ENCODE results near the gene DCAF11. TPM values are rescaled to one million over a fixed set of nuclear protein-coding genes. Genes with fewer than 3 reads are reported as not detected.

DCAF11 gene
- total and polyA plus RNA-seq, 2 of the 13 experiments (the other 11 are each of a cell fraction or from before 2014, with no cell fraction given) = 150 to 257 TPM

DNA sequence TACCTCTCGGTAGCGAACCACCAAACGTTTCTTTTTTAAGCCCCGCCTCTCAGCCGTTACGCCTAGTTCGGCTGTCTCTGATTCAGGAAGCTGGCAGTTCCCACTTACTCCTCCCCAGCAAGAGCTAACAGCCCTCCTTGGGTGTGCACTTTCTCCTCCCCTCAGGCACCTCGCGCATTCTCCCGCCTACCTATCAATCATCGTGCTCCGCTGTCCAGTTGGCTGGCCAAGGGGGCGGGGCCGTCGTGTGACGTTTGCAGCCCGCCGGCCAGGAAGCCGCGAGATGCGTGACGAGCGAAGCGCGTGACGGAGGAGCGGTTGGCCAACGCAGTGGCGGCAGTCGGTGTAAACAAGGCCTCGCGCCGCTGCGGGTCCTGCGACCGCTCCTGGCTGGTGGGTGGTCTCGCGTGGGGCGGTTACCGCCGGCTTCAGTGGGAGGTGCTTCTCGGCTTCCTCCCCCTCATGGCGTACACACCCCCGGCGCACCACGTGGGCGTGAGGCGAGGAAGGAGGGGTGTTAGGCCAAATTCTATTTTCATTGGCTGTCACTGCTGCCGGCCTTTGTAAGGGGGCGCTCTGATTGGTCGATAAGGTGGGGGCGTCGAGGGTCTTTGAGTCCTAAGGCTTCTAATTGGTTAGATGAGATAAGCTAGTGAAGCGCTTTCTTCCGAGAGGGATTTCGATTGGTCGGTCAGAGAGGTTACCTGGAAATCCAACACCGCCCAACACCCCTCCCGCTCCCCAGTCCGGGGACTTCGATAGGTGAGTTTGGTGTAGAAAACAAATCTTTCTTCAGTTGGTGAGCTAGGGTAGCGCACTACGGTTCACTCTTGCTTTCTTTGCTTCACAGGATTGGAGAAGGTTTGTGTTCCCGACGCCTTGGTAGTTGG, at the start of gene DCAF11, which contains the start of gene NRL (continued):
- TF ChIP-seq, protein P1, sequence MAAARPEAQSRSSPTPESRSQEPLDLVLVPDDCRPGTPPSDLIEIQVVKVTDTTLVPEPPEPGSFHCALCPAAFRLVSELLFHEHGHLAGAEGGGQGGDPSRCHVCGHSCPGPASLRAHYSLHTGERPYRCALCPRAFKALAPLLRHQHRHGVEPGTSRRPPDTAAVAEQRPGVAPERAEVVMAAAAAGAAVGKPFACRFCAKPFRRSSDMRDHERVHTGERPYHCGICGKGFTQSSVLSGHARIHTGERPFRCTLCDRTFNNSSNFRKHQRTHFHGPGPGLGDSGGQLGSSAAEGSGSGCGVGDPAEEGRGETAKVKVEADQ (CRISPR knock-in tag; IDR thresholded peaks at IDR 0.05; ENCODE audit: borderline replicate concordance) = peak; percentile 97
- TF ChIP-seq ZSCAN20 (CRISPR knock-in tag; IDR thresholded peaks at IDR 0.05; ENCODE audit: borderline replicate concordance) = no peak
- TF ChIP-seq KDM5A (IDR thresholded peaks at IDR 0.05; ENCODE audit: borderline replicate concordance, low read length) = peak; percentile 6; the same call in 1 of the 2 replicates
- TF ChIP-seq ZNF329 (CRISPR knock-in tag; IDR thresholded peaks at IDR 0.05; ENCODE audit: low read depth) = peak; percentile 26; the same call in 1 of the 2 replicates
- TF ChIP-seq GABPB1 (CRISPR knock-in tag; IDR thresholded peaks at IDR 0.05) = peak; percentile 93
- TF ChIP-seq ZNF441 (CRISPR knock-in tag; IDR thresholded peaks at IDR 0.05; ENCODE audit: borderline replicate concordance) = peak; percentile 78
- TF ChIP-seq, protein P2, sequence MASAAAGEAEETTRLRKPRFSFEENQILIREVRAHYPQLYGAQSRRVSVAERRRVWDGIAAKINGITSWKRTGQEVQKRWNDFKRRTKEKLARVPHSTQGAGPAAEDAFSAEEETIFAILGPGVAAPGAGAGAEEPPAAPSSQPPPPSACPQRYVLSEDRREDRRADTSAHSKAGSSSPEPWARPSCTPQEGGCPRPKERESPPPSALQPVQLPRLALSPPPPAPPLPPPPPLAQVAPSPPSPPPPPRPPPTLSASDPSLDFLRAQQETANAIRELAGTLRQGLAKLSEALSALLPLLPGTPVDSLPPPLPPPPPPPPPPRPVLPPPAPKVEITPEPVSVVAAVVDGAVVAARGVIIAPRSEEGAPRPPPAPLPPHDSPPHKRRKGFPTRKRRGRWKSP (CRISPR knock-in tag; IDR thresholded peaks at IDR 0.05) = no peak
- TF ChIP-seq, protein P3, sequence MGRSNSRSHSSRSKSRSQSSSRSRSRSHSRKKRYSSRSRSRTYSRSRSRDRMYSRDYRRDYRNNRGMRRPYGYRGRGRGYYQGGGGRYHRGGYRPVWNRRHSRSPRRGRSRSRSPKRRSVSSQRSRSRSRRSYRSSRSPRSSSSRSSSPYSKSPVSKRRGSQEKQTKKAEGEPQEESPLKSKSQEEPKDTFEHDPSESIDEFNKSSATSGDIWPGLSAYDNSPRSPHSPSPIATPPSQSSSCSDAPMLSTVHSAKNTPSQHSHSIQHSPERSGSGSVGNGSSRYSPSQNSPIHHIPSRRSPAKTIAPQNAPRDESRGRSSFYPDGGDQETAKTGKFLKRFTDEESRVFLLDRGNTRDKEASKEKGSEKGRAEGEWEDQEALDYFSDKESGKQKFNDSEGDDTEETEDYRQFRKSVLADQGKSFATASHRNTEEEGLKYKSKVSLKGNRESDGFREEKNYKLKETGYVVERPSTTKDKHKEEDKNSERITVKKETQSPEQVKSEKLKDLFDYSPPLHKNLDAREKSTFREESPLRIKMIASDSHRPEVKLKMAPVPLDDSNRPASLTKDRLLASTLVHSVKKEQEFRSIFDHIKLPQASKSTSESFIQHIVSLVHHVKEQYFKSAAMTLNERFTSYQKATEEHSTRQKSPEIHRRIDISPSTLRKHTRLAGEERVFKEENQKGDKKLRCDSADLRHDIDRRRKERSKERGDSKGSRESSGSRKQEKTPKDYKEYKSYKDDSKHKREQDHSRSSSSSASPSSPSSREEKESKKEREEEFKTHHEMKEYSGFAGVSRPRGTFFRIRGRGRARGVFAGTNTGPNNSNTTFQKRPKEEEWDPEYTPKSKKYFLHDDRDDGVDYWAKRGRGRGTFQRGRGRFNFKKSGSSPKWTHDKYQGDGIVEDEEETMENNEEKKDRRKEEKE (IDR thresholded peaks at IDR 0.05) = no peak
- peak; percentile 49; the same call in 1 of the 2 replicates for TF ChIP-seq HNF4G (IDR thresholded peaks at IDR 0.05; ENCODE audit: borderline replicate concordance, low read depth, low read length)
- peak; percentile 68 for TF ChIP-seq HNF4G (CRISPR knock-in tag; IDR thresholded peaks at IDR 0.05; ENCODE audit: borderline replicate concordance, low read depth)
- TF ChIP-seq BORCS8-MEF2B (CRISPR knock-in tag; IDR thresholded peaks at IDR 0.05) = peak; percentile 99
- peak; percentile 100 for TF ChIP-seq HOXD1 (CRISPR knock-in tag; IDR thresholded peaks at IDR 0.05)
- no peak for TF ChIP-seq FLYWCH1 (CRISPR knock-in tag; IDR thresholded peaks at IDR 0.05)
- TF ChIP-seq TGIF2 (CRISPR knock-in tag; IDR thresholded peaks at IDR 0.05) = peak; percentile 85
- TF ChIP-seq, protein P4, sequence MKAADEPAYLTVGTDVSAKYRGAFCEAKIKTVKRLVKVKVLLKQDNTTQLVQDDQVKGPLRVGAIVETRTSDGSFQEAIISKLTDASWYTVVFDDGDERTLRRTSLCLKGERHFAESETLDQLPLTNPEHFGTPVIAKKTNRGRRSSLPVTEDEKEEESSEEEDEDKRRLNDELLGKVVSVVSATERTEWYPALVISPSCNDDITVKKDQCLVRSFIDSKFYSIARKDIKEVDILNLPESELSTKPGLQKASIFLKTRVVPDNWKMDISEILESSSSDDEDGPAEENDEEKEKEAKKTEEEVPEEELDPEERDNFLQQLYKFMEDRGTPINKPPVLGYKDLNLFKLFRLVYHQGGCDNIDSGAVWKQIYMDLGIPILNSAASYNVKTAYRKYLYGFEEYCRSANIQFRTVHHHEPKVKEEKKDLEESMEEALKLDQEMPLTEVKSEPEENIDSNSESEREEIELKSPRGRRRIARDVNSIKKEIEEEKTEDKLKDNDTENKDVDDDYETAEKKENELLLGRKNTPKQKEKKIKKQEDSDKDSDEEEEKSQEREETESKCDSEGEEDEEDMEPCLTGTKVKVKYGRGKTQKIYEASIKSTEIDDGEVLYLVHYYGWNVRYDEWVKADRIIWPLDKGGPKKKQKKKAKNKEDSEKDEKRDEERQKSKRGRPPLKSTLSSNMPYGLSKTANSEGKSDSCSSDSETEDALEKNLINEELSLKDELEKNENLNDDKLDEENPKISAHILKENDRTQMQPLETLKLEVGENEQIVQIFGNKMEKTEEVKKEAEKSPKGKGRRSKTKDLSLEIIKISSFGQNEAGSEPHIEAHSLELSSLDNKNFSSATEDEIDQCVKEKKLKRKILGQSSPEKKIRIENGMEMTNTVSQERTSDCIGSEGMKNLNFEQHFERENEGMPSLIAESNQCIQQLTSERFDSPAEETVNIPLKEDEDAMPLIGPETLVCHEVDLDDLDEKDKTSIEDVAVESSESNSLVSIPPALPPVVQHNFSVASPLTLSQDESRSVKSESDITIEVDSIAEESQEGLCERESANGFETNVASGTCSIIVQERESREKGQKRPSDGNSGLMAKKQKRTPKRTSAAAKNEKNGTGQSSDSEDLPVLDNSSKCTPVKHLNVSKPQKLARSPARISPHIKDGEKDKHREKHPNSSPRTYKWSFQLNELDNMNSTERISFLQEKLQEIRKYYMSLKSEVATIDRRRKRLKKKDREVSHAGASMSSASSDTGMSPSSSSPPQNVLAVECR (CRISPR knock-in tag; IDR thresholded peaks at IDR 0.05; ENCODE audit: borderline replicate concordance) = peak; percentile 95
- TF ChIP-seq SNAI1 (CRISPR knock-in tag; IDR thresholded peaks at IDR 0.05; ENCODE audit: borderline replicate concordance) = peak; percentile 92; the same call in 1 of the 2 replicates
- TF ChIP-seq, protein P5, sequence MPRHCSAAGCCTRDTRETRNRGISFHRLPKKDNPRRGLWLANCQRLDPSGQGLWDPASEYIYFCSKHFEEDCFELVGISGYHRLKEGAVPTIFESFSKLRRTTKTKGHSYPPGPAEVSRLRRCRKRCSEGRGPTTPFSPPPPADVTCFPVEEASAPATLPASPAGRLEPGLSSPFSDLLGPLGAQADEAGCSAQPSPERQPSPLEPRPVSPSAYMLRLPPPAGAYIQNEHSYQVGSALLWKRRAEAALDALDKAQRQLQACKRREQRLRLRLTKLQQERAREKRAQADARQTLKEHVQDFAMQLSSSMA (CRISPR knock-in tag; IDR thresholded peaks at IDR 0.05) = peak; percentile 96
- no peak for TF ChIP-seq GABPA (IDR thresholded peaks at IDR 0.05; ENCODE audit: low read depth, low read length)
- TF ChIP-seq GABPA (CRISPR knock-in tag; IDR thresholded peaks at IDR 0.05; ENCODE audit: low read depth) = no peak
